Mesendoderm (in vitro differentiated cells): ENCODE measurements around the gene YJEFN3.
A peak's percentile ranks its signal among the peaks of the same experiment; 100 is the strongest.

Source experiments
- DNase-seq: peaks from one replicate; pipeline ENCODE4 v3.0.0; 2013
- H2AK5ac ChIP-seq: 2 replicates; pipeline ENCODE4 v1.6.1; 2013; ENCODE audit warnings: low read length, inconsistent platforms
- H2BK120ac ChIP-seq: 2 replicates; pipeline ENCODE4 v1.6.1; 2013; ENCODE audit warnings: low read depth, mild to moderate bottlenecking, low read length, moderate library complexity, mixed read lengths
- H2BK15ac ChIP-seq: replicated peaks from 2 replicates; pipeline ENCODE4 v1.6.1; 2013; ENCODE audit warnings: low read depth, mild to moderate bottlenecking, moderate library complexity
- H2BK5ac ChIP-seq: 2 replicates; pipeline ENCODE4 v1.6.1; 2013; ENCODE audit warnings: low read length, inconsistent platforms
- H3K18ac ChIP-seq: 2 replicates; pipeline ENCODE4 v1.6.1; 2013; ENCODE audit warnings: mild to moderate bottlenecking, low read length, mixed read lengths
- H3K23ac ChIP-seq: one replicate; pipeline ENCODE4 v1.6.1; 2013; ENCODE audit warnings: low read length
- H3K27ac ChIP-seq: 2 replicates; pipeline ENCODE4 v1.5.1; 2013; ENCODE audit warnings: low read depth, mild to moderate bottlenecking, inconsistent platforms, low read length, moderate library complexity
- H3K27me3 ChIP-seq: 2 replicates; pipeline ENCODE4 v1.6.1; 2013; ENCODE audit warnings: low read length, control low read depth, mild to moderate bottlenecking, inconsistent platforms; ENCODE audit not compliant: insufficient read depth, poor library complexity
- H3K36me3 ChIP-seq: 2 replicates; pipeline ENCODE4 v1.6.1; 2013; ENCODE audit warnings: low read length, inconsistent platforms; ENCODE audit not compliant: control insufficient read depth, insufficient read depth
- H3K4ac ChIP-seq: one replicate; pipeline ENCODE4 v1.6.1; 2013; ENCODE audit warnings: low read depth, mild to moderate bottlenecking, low read length, moderate library complexity
- H3K4me1 ChIP-seq: 2 replicates; pipeline ENCODE4 v1.6.1; 2013; ENCODE audit warnings: low read depth, low read length, inconsistent platforms; ENCODE audit not compliant: control insufficient read depth
- H3K4me2 ChIP-seq: 2 replicates; pipeline ENCODE4 v1.6.1; 2013; ENCODE audit warnings: low read length
- H3K4me3 ChIP-seq: 2 replicates; pipeline ENCODE4 v1.5.1; 2013; ENCODE audit warnings: mild to moderate bottlenecking, low read length
- H3K56ac ChIP-seq: one replicate; pipeline ENCODE4 v1.6.1; 2013; ENCODE audit warnings: low read length
- H3K79me1 ChIP-seq: 2 replicates; pipeline ENCODE4 v1.6.1; 2013; ENCODE audit warnings: low read length, inconsistent platforms
- H3K79me2 ChIP-seq: 2 replicates; pipeline ENCODE4 v1.6.1; 2013; ENCODE audit warnings: mild to moderate bottlenecking, low read length; ENCODE audit not compliant: control insufficient read depth, insufficient read depth
- H3K9ac ChIP-seq: 2 replicates; pipeline ENCODE4 v1.6.1; 2013; ENCODE audit warnings: low read length, inconsistent platforms
- H4K5ac ChIP-seq: one replicate; pipeline ENCODE4 v1.6.1; 2013; ENCODE audit warnings: low read length
- H4K8ac ChIP-seq: one replicate; pipeline ENCODE4 v1.6.1; 2013; ENCODE audit warnings: low read depth, mild to moderate bottlenecking, control low read depth, low read length, moderate library complexity
- WGBS: extraction: QIAGEN DNeasy Blood & Tissue Kit; methylation state at CpG from one replicate; pipeline ENCODE4 v1.1.7; 2013; ENCODE audit warnings: low lambda C conversion rate, missing lambda C conversion rate; ENCODE audit not compliant: insufficient coverage; ENCODE audit errors: extremely low coverage; 5-methylcytosine and 5-hydroxymethylcytosine counted together

The YJEFN3 gene

GRCh38 chr19:19550972-19551852, 22.5 kb downstream of the YJEFN3 start:
- H4K8ac ChIP-seq: no peak overlapping the region
- H3K9ac ChIP-seq: no peak overlapping the region
- H2AK5ac ChIP-seq: no peak overlapping the region
- no peak overlapping the region for H4K5ac ChIP-seq
- no peaks in the 10 kb centered on the region for H3K4me1 ChIP-seq
- no peaks in the 10 kb centered on the region for H3K36me3 ChIP-seq
- no peaks in the 10 kb centered on the region for H3K27me3 ChIP-seq
- H3K79me2 ChIP-seq: no peaks in the 10 kb centered on the region
- H2BK15ac ChIP-seq: no peak overlapping the region
- no peak overlapping the region for H2BK120ac ChIP-seq
- H3K4me2 ChIP-seq: no peak overlapping the region
- H2BK5ac ChIP-seq: no peak overlapping the region
- no peaks in the 10 kb centered on the region for H3K79me1 ChIP-seq
- no peak overlapping the region for H3K4me3 ChIP-seq
- H3K27ac ChIP-seq: no peak overlapping the region
- no CpG with 5 or more reads among the region's 10 CpGs for WGBS
- no peak overlapping the region for H3K18ac ChIP-seq
- H3K56ac ChIP-seq: no peak overlapping the region
- peak; percentile 51 for DNase-seq
- no peak overlapping the region for H3K4ac ChIP-seq
- H3K23ac ChIP-seq: no peak overlapping the region

GRCh38 chr19:19551853-19552192, 23.1 kb downstream of the YJEFN3 start:
- Histone ChIP-seq H2BK120ac (no peak overlapping the region), H3K23ac (no peak overlapping the region), H3K56ac (no peak overlapping the region), H3K27me3 (no peaks in the 10 kb centered on the region), H3K36me3 (no peaks in the 10 kb centered on the region), H2BK5ac (no peak overlapping the region), H3K4me3 (no peak overlapping the region), H3K27ac (no peak overlapping the region), H2BK15ac (no peak overlapping the region), H2AK5ac (no peak overlapping the region), H3K18ac (no peak overlapping the region), H3K79me1 (no peaks in the 10 kb centered on the region), H3K79me2 (no peaks in the 10 kb centered on the region), H3K4me2 (no peak overlapping the region), H3K4ac (no peak overlapping the region), H3K4me1 (no peaks in the 10 kb centered on the region), H4K8ac (no peak overlapping the region), H4K5ac (no peak overlapping the region), H3K9ac (no peak overlapping the region)
- WGBS: no CpG with 5 or more reads among the region's 14 CpGs
- no peak for DNase-seq

GRCh38 chr19:19552798-19553197, 24.1 kb downstream of the YJEFN3 start:
- no peak overlapping the region for H3K9ac ChIP-seq
- no peaks in the 10 kb centered on the region for H3K36me3 ChIP-seq
- no peak overlapping the region for H2BK15ac ChIP-seq
- H2BK5ac ChIP-seq: no peak overlapping the region
- H3K4me2 ChIP-seq: no peak overlapping the region
- no peak overlapping the region for H2BK120ac ChIP-seq
- H4K5ac ChIP-seq: no peak overlapping the region
- no peaks in the 10 kb centered on the region for H3K79me1 ChIP-seq
- no peak overlapping the region for H3K23ac ChIP-seq
- H4K8ac ChIP-seq: no peak overlapping the region
- no peak overlapping the region for H3K4me3 ChIP-seq
- H3K4me1 ChIP-seq: no peaks in the 10 kb centered on the region
- no peak overlapping the region for H2AK5ac ChIP-seq
- H3K79me2 ChIP-seq: no peaks in the 10 kb centered on the region
- H3K27ac ChIP-seq: no peak overlapping the region
- WGBS: no CpG with 5 or more reads among the region's 6 CpGs
- peak; percentile 66 for DNase-seq
- H3K56ac ChIP-seq: no peak overlapping the region
- no peak overlapping the region for H3K18ac ChIP-seq
- no peaks in the 10 kb centered on the region for H3K27me3 ChIP-seq
- no peak overlapping the region for H3K4ac ChIP-seq

DNA sequence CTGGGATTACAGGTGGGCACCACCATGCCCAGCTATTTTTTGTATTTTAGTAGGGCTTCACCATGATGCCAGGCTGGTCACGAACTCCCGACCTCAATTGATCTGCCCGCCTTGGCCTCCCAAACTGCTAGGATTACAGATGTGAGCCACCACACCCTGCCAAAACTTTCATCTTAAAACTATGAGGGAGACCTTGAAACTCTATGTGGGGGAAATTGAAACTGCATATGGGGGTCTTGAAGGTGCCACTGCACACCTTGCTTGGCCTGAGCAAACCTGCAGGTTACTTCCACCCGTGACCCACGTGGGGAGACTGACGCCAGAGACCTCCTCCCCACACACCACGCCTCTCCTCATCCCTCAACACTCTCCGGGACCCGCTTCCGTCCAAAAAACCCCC, 25.0 kb downstream of the YJEFN3 start:
- Histone ChIP-seq H3K27ac (no peak overlapping the region), H3K56ac (no peak overlapping the region), H2AK5ac (no peak overlapping the region), H2BK5ac (no peak overlapping the region), H3K79me1 (no peaks in the 10 kb centered on the region), H3K4ac (no peak overlapping the region), H4K5ac (no peak overlapping the region), H3K9ac (no peak overlapping the region), H3K23ac (no peak overlapping the region), H3K36me3 (no peaks in the 10 kb centered on the region), H3K79me2 (no peaks in the 10 kb centered on the region), H3K27me3 (no peaks in the 10 kb centered on the region), H4K8ac (no peak overlapping the region), H3K4me2 (no peak overlapping the region), H3K18ac (no peak overlapping the region), H3K4me3 (no peak overlapping the region), H3K4me1 (no peaks in the 10 kb centered on the region), H2BK15ac (no peak overlapping the region), H2BK120ac (no peak overlapping the region)
- WGBS: no CpG with 5 or more reads among the region's 10 CpGs
- DNase-seq: no peak

- Histone ChIP-seq H3K9ac (no peak overlapping the region), H3K56ac (no peak overlapping the region), H3K4me2 (no peak overlapping the region), H3K27me3 (no peaks in the 10 kb centered on the region), H2AK5ac (no peak overlapping the region), H4K8ac (no peak overlapping the region), H3K4me3 (no peak overlapping the region), H3K4ac (no peak overlapping the region), H3K4me1 (no peaks in the 10 kb centered on the region), H3K36me3 (no peaks in the 10 kb centered on the region), H3K23ac (no peak overlapping the region), H2BK15ac (no peak overlapping the region), H3K18ac (no peak overlapping the region), H4K5ac (no peak overlapping the region), H2BK120ac (no peak overlapping the region), H3K27ac (no peak overlapping the region), H3K79me1 (no peaks in the 10 kb centered on the region), H3K79me2 (no peaks in the 10 kb centered on the region), H2BK5ac (no peak overlapping the region)
- DNase-seq: peak; percentile 73
- WGBS: no CpG with 5 or more reads among the region's 34 CpGs
These were observed 25.6 kb downstream of the YJEFN3 start for GRCh38 chr19:19554074-19555023.
